HCT116 (cell line): ENCODE data around the gene FAM118B. TPM values are rescaled to one million over a fixed set of nuclear protein-coding genes. Genes with fewer than 3 reads are reported as not detected.

Experiments used
- ATAC-seq: fragments of 200-7000 bp; cut with Tn5 transposase; 2 replicates; pipeline ENCODE4 v1.9.1; 2020; ENCODE audit warnings: mild to moderate bottlenecking, moderate library complexity
- BruUV-seq: library from RNA; stranded (reverse); fragments of 400-500 nt; replicated peaks from 2 replicates; lab custom pipeline; 2021; lab: Mats Ljungman, UMichigan
- CTCF ChIA-PET: fragments of 300-600 bp; sonication (Branson Sonifier 250); formaldehyde crosslinking; loops from one replicate; lab custom pipeline; 2021; ENCODE audit warnings: antibody characterized with exemption; lab: Charles Lee
- POLR2A ChIA-PET: fragments of 300-600, 350-600 bp; sonication (Branson Sonifier 250); formaldehyde crosslinking; loops from one replicate; lab custom pipeline; 2021; ENCODE audit warnings: antibody characterized with exemption; lab: Charles Lee
- RAD21 ChIA-PET, 2 experiments: fragments of 300-600 bp; sonication (Branson Sonifier 250); formaldehyde crosslinking; loops; one replicate each; lab custom pipeline; 2023; ENCODE audit warnings: low total read pairs in 2 of 2; ENCODE audit not compliant: uncharacterized antibody in 2 of 2, unreplicated experiment in 2 of 2, low non-redundant PET in 1 of 2; lab: Charles Lee
- DNase-seq: peaks from one replicate; pipeline ENCODE4 v3.0.0-alpha.2; 2010; ENCODE audit warnings: low read depth, low spot score
- H2AFZ ChIP-seq: fragments of 200-600 bp; shearing (Covaris generic), sonication (generic); 2 replicates; pipeline ENCODE4 v1.6.1; 2017; ENCODE audit warnings: low read depth, mixed run types, mixed read lengths, antibody characterized with exemption, low read length; ENCODE audit not compliant: poor library complexity, severe bottlenecking
- H3K27ac ChIP-seq: 2 replicates; pipeline ENCODE4 v1.5.1; 2012; ENCODE audit warnings: low read depth, low read length
- H3K27me3 ChIP-seq: fragments of 200-600 bp; sonication (generic); 2 replicates; pipeline ENCODE4 v1.6.1; 2016; ENCODE audit warnings: mixed run types, low read length, mixed read lengths; ENCODE audit not compliant: insufficient read depth
- H3K36me3 ChIP-seq, 2 experiments: fragments of 200-500 bp in 1 of 2; fragments of 200-600 bp in 1 of 2; sonication (Bioruptor generic) in 1 of 2; sonication (generic) in 1 of 2; 2 replicates each; pipeline versions ENCODE4 v1.5.1 to v1.6.1; 2014 to 2016; ENCODE audit warnings: low read length in 2 of 2, inconsistent platforms in 1 of 2, mixed read lengths in 1 of 2, mixed run types in 1 of 2; ENCODE audit not compliant: insufficient read depth in 2 of 2, control insufficient read depth in 1 of 2
- H3K4me1 ChIP-seq, 2 experiments: fragments of 200-600 bp in 1 of 2; sonication (generic) in 1 of 2; 2 replicates each; pipeline versions ENCODE4 v1.5.1 to v1.6.1; 2012 to 2017; ENCODE audit warnings: low read length in 2 of 2, inconsistent platforms in 1 of 2, mild to moderate bottlenecking in 1 of 2, mixed read lengths in 1 of 2, mixed run types in 1 of 2, moderate library complexity in 1 of 2; ENCODE audit not compliant: insufficient read depth in 2 of 2, control insufficient read depth in 1 of 2
- H3K4me2 ChIP-seq: fragments of 200-600 bp; sonication (generic); 2 replicates; pipeline ENCODE4 v1.6.1; 2017; ENCODE audit warnings: mixed run types, low read length, mixed read lengths
- H3K4me3 ChIP-seq, 2 experiments: fragments of 200-600 bp in 1 of 2; sonication (generic) in 1 of 2; replicated peaks in 1 of 2; 2 replicates each; pipeline ENCODE4 v1.5.1; 2011 to 2016; ENCODE audit warnings: low read length in 2 of 2, control low read depth in 1 of 2, low read depth in 1 of 2, mild to moderate bottlenecking in 1 of 2, mixed read lengths in 1 of 2, mixed run types in 1 of 2
- H3K79me2 ChIP-seq: fragments of 200-600 bp; sonication (generic); 2 replicates; pipeline ENCODE4 v1.6.1; 2017; ENCODE audit warnings: mild to moderate bottlenecking, mixed run types, low read length, moderate library complexity, mixed read lengths; ENCODE audit not compliant: insufficient read depth
- H3K9ac ChIP-seq: fragments of 200-600 bp; sonication (generic); 2 replicates; pipeline ENCODE4 v1.6.1; 2016; ENCODE audit warnings: low read length, mixed read lengths
- H3K9me2 ChIP-seq: fragments of 200-600 bp; sonication (generic), shearing (Covaris generic); 2 replicates; pipeline ENCODE4 v1.6.1; 2017; ENCODE audit warnings: mixed run types, mild to moderate bottlenecking, moderate library complexity; ENCODE audit not compliant: insufficient read depth
- H3K9me3 ChIP-seq, 2 experiments: fragments of 200-500 bp in 1 of 2; fragments of 200-600 bp in 1 of 2; sonication (Bioruptor generic) in 1 of 2; sonication (generic) in 1 of 2; 2 replicates each; pipeline ENCODE4 v1.6.1; 2014 to 2017; ENCODE audit warnings: low read length in 2 of 2, mixed read lengths in 2 of 2, inconsistent platforms in 1 of 2, low read depth in 1 of 2, mild to moderate bottlenecking in 1 of 2, mixed run types in 1 of 2, moderate library complexity in 1 of 2; ENCODE audit not compliant: control insufficient read depth in 1 of 2, insufficient read depth in 1 of 2
- H4K20me1 ChIP-seq: fragments of 200-600 bp; sonication (generic), shearing (Covaris generic); 2 replicates; pipeline ENCODE4 v1.6.1; 2017; ENCODE audit warnings: mixed run types, mild to moderate bottlenecking, moderate library complexity; ENCODE audit not compliant: insufficient read depth
- CEBPB ChIP-seq: IDR thresholded peaks from 2 replicates; pipeline ENCODE4 v1.6.1; 2012; ENCODE audit warnings: low read depth
- EGR1 ChIP-seq: IDR thresholded peaks from 2 replicates; pipeline ENCODE4 v1.6.1; 2012; ENCODE audit warnings: low read depth
- EZH2 ChIP-seq: fragments of 200-600 bp; sonication (generic); IDR thresholded peaks from 2 replicates; pipeline ENCODE4 v1.6.1; 2017; ENCODE audit warnings: antibody characterized with exemption, mixed run types
- FOSL1 ChIP-seq: IDR thresholded peaks from 2 replicates; pipeline ENCODE4 v1.6.1; 2012; ENCODE audit warnings: low read depth
- JUND ChIP-seq: IDR thresholded peaks from 2 replicates; pipeline ENCODE4 v1.6.1; 2012
- MAX ChIP-seq: IDR thresholded peaks from 2 replicates; pipeline ENCODE4 v1.6.1; 2012
- POLR2AphosphoS5 ChIP-seq: IDR thresholded peaks from 2 replicates; pipeline ENCODE4 v1.6.1; 2011; ENCODE audit warnings: mild to moderate bottlenecking, low read depth, low read length, moderate library complexity
- RAD21 ChIP-seq: IDR thresholded peaks from 2 replicates; pipeline ENCODE4 v1.6.1; 2012; ENCODE audit warnings: low read depth, mild to moderate bottlenecking
- SRF ChIP-seq: IDR thresholded peaks from 2 replicates; pipeline ENCODE4 v1.6.1; 2012; ENCODE audit warnings: low read depth
- YY1 ChIP-seq: IDR thresholded peaks from 2 replicates; pipeline ENCODE4 v1.6.1; 2011; ENCODE audit warnings: low read length, low read depth, moderate library complexity, mild to moderate bottlenecking; ENCODE audit not compliant: insufficient replicate concordance; ENCODE audit errors: extremely low read depth
- ZFX ChIP-seq: fragments of 450-650 bp; IDR thresholded peaks from 2 replicates; pipeline ENCODE4 v1.6.1; 2017
- intact Hi-C: fragments of 100-400 bp; cut with micrococcal nuclease; formaldehyde crosslinking; loops from 2 replicates; pipeline ENCODE4 v1.10.0; 2022
- total RNA-seq: library from RNA; stranded (reverse); gene quantifications from one replicate; pipeline ENCODE4 v1.2.1, GENCODE V29; 2021; ENCODE audit not compliant: unreplicated experiment
- TF ChIP-seq, protein P1 (sequence below): IDR thresholded peaks from 2 replicates; pipeline ENCODE4 v1.6.1; 2012

The FAM118B gene
- total RNA-seq, 1 experiment from 2014 or later, result 12.8 TPM

DNA sequence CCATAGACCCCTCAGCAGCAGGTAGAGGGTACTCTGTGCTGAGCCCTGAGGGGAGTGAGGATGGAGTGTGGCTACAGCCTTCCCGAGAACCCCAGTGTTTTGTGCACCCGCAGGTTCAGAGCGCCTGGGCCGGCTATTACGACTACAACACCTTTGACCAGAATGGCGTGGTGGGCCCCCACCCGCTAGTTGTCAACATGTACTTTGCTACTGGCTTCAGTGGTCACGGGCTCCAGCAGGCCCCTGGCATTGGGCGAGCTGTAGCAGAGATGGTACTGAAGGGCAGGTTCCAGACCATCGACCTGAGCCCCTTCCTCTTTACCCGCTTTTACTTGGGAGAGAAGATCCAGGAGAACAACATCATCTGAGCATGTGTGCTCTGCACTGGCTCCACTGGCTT is 65.7 kb downstream of the FAM118B start:
- Histone ChIP-seq H3K36me3 (peaks cover 2 to 7% of the 10 kb centered on the region in 2 experiments; a peak in 2 of 4 replicates), H4K20me1 (no peaks in the 10 kb centered on the region), H3K9ac (no peak overlapping the region), H3K9me2 (no peaks in the 10 kb centered on the region), H3K27ac (no peak overlapping the region), H3K4me3 (no peak overlapping the region), H3K79me2 (no peaks in the 10 kb centered on the region), H3K27me3 (no peaks in the 10 kb centered on the region), H3K9me3 (no peaks in the 10 kb centered on the region), H3K4me2 (no peak overlapping the region), H2AFZ (no peak overlapping the region), H3K4me1 (peaks cover 0 to 6% of the 10 kb centered on the region in 2 experiments; a peak in 1 of 4 replicates)
- RAD21 ChIA-PET, result no interaction called here
- no peak for DNase-seq
- intact Hi-C loops, result no loop called here
- CTCF ChIA-PET, result no interaction called here
- no TSS peak for BruUV-seq
- no peak for TF ChIP-seq EGR1
- no peak for TF ChIP-seq ZFX
- TF ChIP-seq JUND, result no peak
- no peak for TF ChIP-seq SRF
- TF ChIP-seq, protein P1, sequence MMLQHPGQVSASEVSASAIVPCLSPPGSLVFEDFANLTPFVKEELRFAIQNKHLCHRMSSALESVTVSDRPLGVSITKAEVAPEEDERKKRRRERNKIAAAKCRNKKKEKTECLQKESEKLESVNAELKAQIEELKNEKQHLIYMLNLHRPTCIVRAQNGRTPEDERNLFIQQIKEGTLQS, result no peak
- TF ChIP-seq FOSL1, result no peak
- TF ChIP-seq MAX, result no peak
- POLR2A ChIA-PET, result no interaction called here
- no peak for ATAC-seq

GRCh38 chr11:126277780-126278179 is 66.2 kb downstream of the FAM118B start:
- ChIA-PET RAD21 (no interaction called here), CTCF (no interaction called here)

More at GRCh38 chr11:126277780-126278179, 66.2 kb downstream of the FAM118B start:
- Histone ChIP-seq H3K36me3 (peaks cover 2 to 7% of the 10 kb centered on the region in 2 experiments; a peak in 2 of 4 replicates), H3K9me2 (no peaks in the 10 kb centered on the region), H3K9me3 (no peaks in the 10 kb centered on the region), H3K9ac (no peak overlapping the region), H2AFZ (no peak overlapping the region), H3K27me3 (no peaks in the 10 kb centered on the region), H3K4me1 (peaks cover 0 to 10% of the 10 kb centered on the region in 2 experiments; a peak in 1 of 4 replicates), H4K20me1 (no peaks in the 10 kb centered on the region), H3K4me3 (no peak overlapping the region), H3K79me2 (no peaks in the 10 kb centered on the region), H3K27ac (no peak overlapping the region), H3K4me2 (no peak overlapping the region)
- intact Hi-C loops, result no loop called here
- no peak for TF ChIP-seq YY1
- no peak for TF ChIP-seq CEBPB
- TF ChIP-seq ZFX, result no peak
- TF ChIP-seq POLR2AphosphoS5, result no peak
- TF ChIP-seq EZH2, result no peak
- no peak for TF ChIP-seq MAX
- TF ChIP-seq RAD21, result no peak
- no peak for TF ChIP-seq EGR1
- POLR2A ChIA-PET, result no interaction called here
- DNase-seq (no peak), ATAC-seq (no peak)
- no TSS peak for BruUV-seq
